Measurements from ENCODE around the gene TMEM198. TPM values are rescaled to one million over a fixed set of nuclear protein-coding genes. Genes with fewer than 3 reads are reported as not detected.
A peak's percentile ranks its signal among the peaks of the same experiment; 100 is the strongest.

Gene TMEM198
- total RNA-seq, 2 experiments from 2014 or later = 0.44 to 0.69 TPM

GRCh38 chr2:219501849-219502248 is 42.0 kb upstream of the TMEM198 start:
- Mint-ChIP-seq H3K36me3 (ENCODE audit: low read depth) (peaks cover 6% of the 10 kb centered on the region), H3K27ac (no peak overlapping the region), H3K9me3 (no peaks in the 10 kb centered on the region), H3K4me3 (no peak overlapping the region), H3K4me1 (peaks cover 33% of the 10 kb centered on the region), H3K27me3 (peaks cover 11% of the 10 kb centered on the region)
- CTCF ChIA-PET = interaction anchor here (0.7 kb wide), 1 partner anchor 28 kb away, joined by 4 read pairs; no protein-coding TSS in a partner anchor
- DNase-seq = no peak
- POLR2A ChIA-PET = no interaction called here

- H3K4me1 Mint-ChIP-seq = peaks cover 29% of the 10 kb centered on the region
- DNase-seq = no peak
- H3K9me3 Mint-ChIP-seq = no peaks in the 10 kb centered on the region
- H3K36me3 Mint-ChIP-seq (ENCODE audit: low read depth) = peaks cover 6% of the 10 kb centered on the region
- H3K4me3 Mint-ChIP-seq = no peak overlapping the region
- ChIA-PET POLR2A (no interaction called here), CTCF (no interaction called here)
- no peak overlapping the region for H3K27ac Mint-ChIP-seq
- H3K27me3 Mint-ChIP-seq = peaks cover 5% of the 10 kb centered on the region
Observed at GRCh38 chr2:219502618-219503017, 41.2 kb upstream of the TMEM198 start.

- no peak for DNase-seq
- Mint-ChIP-seq H3K36me3 (ENCODE audit: low read depth) (peaks cover 6% of the 10 kb centered on the region), H3K4me3 (no peak overlapping the region), H3K27me3 (peaks cover 13% of the 10 kb centered on the region), H3K27ac (no peak overlapping the region), H3K4me1 (peaks cover 16% of the 10 kb centered on the region), H3K9me3 (no peaks in the 10 kb centered on the region)
- ChIA-PET POLR2A (no interaction called here), CTCF (interaction anchor here (1.8 kb wide), 1 partner anchor 10 kb away, joined by 5 read pairs; a partner anchor contains a TSS)
Observed at GRCh38 chr2:219505585-219505984, 38.2 kb upstream of the TMEM198 start.

GRCh38 chr2:219506153-219506801 is 37.6 kb upstream of the TMEM198 start:
- POLR2A ChIA-PET = no interaction called here
- H3K27me3 Mint-ChIP-seq = peaks cover 20% of the 10 kb centered on the region
- H3K36me3 Mint-ChIP-seq (ENCODE audit: low read depth) = peaks cover 6% of the 10 kb centered on the region
- no peaks in the 10 kb centered on the region for H3K9me3 Mint-ChIP-seq
- H3K4me3 Mint-ChIP-seq = no peak overlapping the region
- no peak overlapping the region for H3K27ac Mint-ChIP-seq
- H3K4me1 Mint-ChIP-seq = peaks cover 11% of the 10 kb centered on the region
- CTCF ChIA-PET = interaction anchor here (6.2 kb wide), 1 partner anchor 8 kb away, joined by 58 read pairs; the partner anchor contains the start of gene GMPPA
- DNase-seq = no peak

GRCh38 chr2:219506802-219507526 is 36.9 kb upstream of the TMEM198 start:
- Mint-ChIP-seq H3K9me3 (no peaks in the 10 kb centered on the region), H3K27ac (no peak overlapping the region), H3K4me1 (peaks cover 9% of the 10 kb centered on the region), H3K4me3 (no peak overlapping the region), H3K27me3 (peaks cover 26% of the 10 kb centered on the region), H3K36me3 (ENCODE audit: low read depth) (peaks cover 6% of the 10 kb centered on the region)
- no peak for DNase-seq
- CTCF ChIA-PET = interaction anchor here (1.2 to 6.2 kb wide), 3 partner anchors 9 to 34 kb away, joined by 3 to 58 read pairs (median 7); partner anchors contain the start of gene GMPPA
- POLR2A ChIA-PET = no interaction called here

- H3K4me3 Mint-ChIP-seq = no peak overlapping the region
- ChIA-PET POLR2A (no interaction called here), CTCF (interaction anchor here (1.2 to 6.2 kb wide), 5 partner anchors 10 to 33 kb away, joined by 3 to 58 read pairs (median 6); partner anchors contain the start of gene GMPPA)
- no peaks in the 10 kb centered on the region for H3K9me3 Mint-ChIP-seq
- H3K27me3 Mint-ChIP-seq = peaks cover 33% of the 10 kb centered on the region
- peaks cover 9% of the 10 kb centered on the region for H3K4me1 Mint-ChIP-seq
- H3K36me3 Mint-ChIP-seq (ENCODE audit: low read depth) = peaks cover 6% of the 10 kb centered on the region
- no peak overlapping the region for H3K27ac Mint-ChIP-seq
- no peak for DNase-seq
Observed at GRCh38 chr2:219507581-219508443, 36.0 kb upstream of the TMEM198 start.

GRCh38 chr2:219508444-219508734 is 35.4 kb upstream of the TMEM198 start:
- Mint-ChIP-seq H3K4me1 (peaks cover 9% of the 10 kb centered on the region), H3K9me3 (no peaks in the 10 kb centered on the region), H3K36me3 (ENCODE audit: low read depth) (peaks cover 6% of the 10 kb centered on the region), H3K27me3 (peaks cover 38% of the 10 kb centered on the region), H3K27ac (no peak overlapping the region), H3K4me3 (no peak overlapping the region)
- CTCF ChIA-PET = interaction anchor here (1.3 to 6.2 kb wide), 4 partner anchors 10 to 24 kb away, joined by 4 to 58 read pairs (median 6); partner anchors contain the start of gene GMPPA
- POLR2A ChIA-PET = no interaction called here
- DNase-seq = no peak

- DNase-seq = no peak
- Mint-ChIP-seq H3K27ac (no peak overlapping the region), H3K4me1 (peaks cover 11% of the 10 kb centered on the region), H3K9me3 (no peaks in the 10 kb centered on the region), H3K27me3 (peaks cover 46% of the 10 kb centered on the region), H3K36me3 (ENCODE audit: low read depth) (peaks cover 6% of the 10 kb centered on the region), H3K4me3 (no peak overlapping the region)
- CTCF ChIA-PET = interaction anchor here (0.6 to 6.2 kb wide), 11 partner anchors 9 to 132 kb away, joined by 3 to 58 read pairs (median 4); partner anchors contain the start of gene GMPPA
- POLR2A ChIA-PET = no interaction called here
Observed at GRCh38 chr2:219508971-219509779, 34.7 kb upstream of the TMEM198 start.

- no peak overlapping the region for H3K27ac Mint-ChIP-seq
- H3K4me1 Mint-ChIP-seq = peaks cover 11% of the 10 kb centered on the region
- H3K36me3 Mint-ChIP-seq (ENCODE audit: low read depth) = peaks cover 3% of the 10 kb centered on the region
- DNase-seq = peak; percentile 55
- peaks cover 51% of the 10 kb centered on the region for H3K27me3 Mint-ChIP-seq
- no peak overlapping the region for H3K4me3 Mint-ChIP-seq
- ChIA-PET POLR2A (interaction anchor here (0.6 kb wide), 1 partner anchor 16 kb away, joined by 3 read pairs; no protein-coding TSS in a partner anchor), CTCF (interaction anchor here (0.6 to 6.2 kb wide), 11 partner anchors 10 to 131 kb away, joined by 3 to 58 read pairs (median 3); partner anchors contain the start of genes GMPPA, INHA and OBSL1)
- no peaks in the 10 kb centered on the region for H3K9me3 Mint-ChIP-seq
Observed at GRCh38 chr2:219509780-219510511, 33.9 kb upstream of the TMEM198 start.

GRCh38 chr2:219510512-219511135 is 33.2 kb upstream of the TMEM198 start:
- peaks cover 3% of the 10 kb centered on the region for H3K36me3 Mint-ChIP-seq (ENCODE audit: low read depth)
- peaks cover 56% of the 10 kb centered on the region for H3K27me3 Mint-ChIP-seq
- CTCF ChIA-PET = interaction anchor here (0.7 to 6.2 kb wide), 8 partner anchors 10 to 68 kb away, joined by 3 to 58 read pairs (median 4); partner anchors contain the start of gene GMPPA
- no peak for DNase-seq
- H3K9me3 Mint-ChIP-seq = no peaks in the 10 kb centered on the region
- H3K4me1 Mint-ChIP-seq = peaks cover 11% of the 10 kb centered on the region
- H3K4me3 Mint-ChIP-seq = no peak overlapping the region
- no peak overlapping the region for H3K27ac Mint-ChIP-seq
- POLR2A ChIA-PET = no interaction called here

Data from activated CD4-positive, alpha-beta T cell treated with anti-CD3 and anti-CD28 coated beads, Interleukin-2, amount 10 ng/mL, durations not matched to agents 7 days and 5 days (primary cell).